KMS-11 (cell line): ENCODE data around the gene TOX2.

ENCODE experiments used
- H2AFZ ChIP-seq: fragments of 200-600 bp; sonication (generic); 2 replicates; pipeline ENCODE4 v1.6.1; 2016; ENCODE audit warnings: antibody characterized with exemption, mixed run types, low read depth
- H3K27ac ChIP-seq: fragments of 200-600 bp; sonication (generic); 2 replicates; pipeline ENCODE4 v1.6.1; 2016; ENCODE audit warnings: mild to moderate bottlenecking, mixed run types
- H3K27me3 ChIP-seq: fragments of 200-600 bp; sonication (generic); 2 replicates; pipeline ENCODE4 v1.6.1; 2017; ENCODE audit warnings: mild to moderate bottlenecking, low read depth, mixed run types, moderate library complexity; ENCODE audit not compliant: insufficient read depth
- H3K36me3 ChIP-seq: fragments of 200-600 bp; sonication (generic); 2 replicates; pipeline ENCODE4 v1.6.1; 2017; ENCODE audit warnings: mild to moderate bottlenecking, mixed run types; ENCODE audit not compliant: insufficient read depth
- H3K4me1 ChIP-seq: fragments of 200-600 bp; sonication (generic); 2 replicates; pipeline ENCODE4 v1.6.1; 2016; ENCODE audit warnings: mild to moderate bottlenecking, low read depth, mixed run types; ENCODE audit not compliant: poor library complexity, severe bottlenecking
- H3K4me2 ChIP-seq: fragments of 200-600 bp; sonication (generic); 2 replicates; pipeline ENCODE4 v1.7.0; 2016; ENCODE audit warnings: mild to moderate bottlenecking, mixed run types
- H3K4me3 ChIP-seq: fragments of 200-600 bp; sonication (generic); IDR thresholded peaks from 2 replicates; pipeline ENCODE4 v1.6.1; 2017; ENCODE audit warnings: low read depth, low read length, mixed read lengths; ENCODE audit not compliant: insufficient read depth
- H3K79me2 ChIP-seq: fragments of 200-600 bp; sonication (generic); 2 replicates; pipeline ENCODE4 v1.6.1; 2016; ENCODE audit warnings: low read depth, mixed run types; ENCODE audit not compliant: insufficient read depth
- H3K9ac ChIP-seq: fragments of 200-600 bp; sonication (generic); 2 replicates; pipeline ENCODE4 v1.6.1; 2016; ENCODE audit warnings: mild to moderate bottlenecking, mixed run types
- H4K20me1 ChIP-seq: fragments of 200-600 bp; sonication (generic); 2 replicates; pipeline ENCODE4 v1.6.1; 2016; ENCODE audit warnings: mild to moderate bottlenecking, mixed run types; ENCODE audit not compliant: insufficient read depth
- CTCF ChIP-seq: fragments of 200-600 bp; sonication (generic); conservative IDR thresholded peaks from 2 replicates; pipeline ENCODE4 v1.6.1; 2017; ENCODE audit warnings: low read depth, mild to moderate bottlenecking, antibody characterized with exemption, low read length, moderate library complexity, mixed read lengths

The TOX2 gene

GRCh38 chr20:44095831-44096230 lies 181.2 kb downstream of the TOX2 start:
- Histone ChIP-seq H4K20me1 (no peaks in the 10 kb centered on the region), H3K4me2 (no peak overlapping the region), H3K27ac (no peak overlapping the region), H3K79me2 (no peaks in the 10 kb centered on the region), H3K4me1 (peaks cover 15% of the 10 kb centered on the region), H3K36me3 (no peaks in the 10 kb centered on the region), H2AFZ (no peak overlapping the region), H3K9ac (no peak overlapping the region), H3K4me3 (no peak overlapping the region), H3K27me3 (no peaks in the 10 kb centered on the region)
- no peak for TF ChIP-seq CTCF

- no peak overlapping the region for H3K27ac ChIP-seq
- H4K20me1 ChIP-seq = no peaks in the 10 kb centered on the region
- H3K9ac ChIP-seq = no peak overlapping the region
- H3K27me3 ChIP-seq = no peaks in the 10 kb centered on the region
- no peak for TF ChIP-seq CTCF
- H3K79me2 ChIP-seq = no peaks in the 10 kb centered on the region
- no peak overlapping the region for H3K4me2 ChIP-seq
- H3K4me1 ChIP-seq = peaks cover 6% of the 10 kb centered on the region
- no peak overlapping the region for H2AFZ ChIP-seq
- no peaks in the 10 kb centered on the region for H3K36me3 ChIP-seq
- H3K4me3 ChIP-seq = no peak overlapping the region
Observed at GRCh38 chr20:44097521-44098255, 183.0 kb downstream of the TOX2 start.

- Histone ChIP-seq H3K4me1 (peaks cover under 1% of the 10 kb centered on the region), H3K79me2 (no peaks in the 10 kb centered on the region), H3K4me3 (no peak overlapping the region), H3K27ac (no peak overlapping the region), H3K36me3 (no peaks in the 10 kb centered on the region), H4K20me1 (no peaks in the 10 kb centered on the region), H2AFZ (no peak overlapping the region), H3K4me2 (no peak overlapping the region), H3K27me3 (no peaks in the 10 kb centered on the region), H3K9ac (no peak overlapping the region)
- TF ChIP-seq CTCF = no peak
Observed at GRCh38 chr20:44098256-44098630, 183.6 kb downstream of the TOX2 start.

- no peak overlapping the region for H3K4me3 ChIP-seq
- no peak overlapping the region for H2AFZ ChIP-seq
- no peak overlapping the region for H3K27ac ChIP-seq
- no peaks in the 10 kb centered on the region for H3K36me3 ChIP-seq
- H3K27me3 ChIP-seq = no peaks in the 10 kb centered on the region
- TF ChIP-seq CTCF = no peak
- no peaks in the 10 kb centered on the region for H3K4me1 ChIP-seq
- H3K79me2 ChIP-seq = no peaks in the 10 kb centered on the region
- no peaks in the 10 kb centered on the region for H4K20me1 ChIP-seq
- no peak overlapping the region for H3K9ac ChIP-seq
- no peak overlapping the region for H3K4me2 ChIP-seq
Observed at GRCh38 chr20:44098657-44099056, 184.0 kb downstream of the TOX2 start.
